PC-3 (cell line): Measurements from ENCODE around the gene SH3D19. TPM values are rescaled to one million over a fixed set of nuclear protein-coding genes. Genes with fewer than 3 reads are reported as not detected.

ENCODE experiments used
- ATAC-seq: fragments of 200-7000 bp; cut with Tn5 transposase; 2 replicates; pipeline ENCODE4 v1.9.1; 2020; ENCODE audit warnings: mild to moderate bottlenecking, moderate library complexity
- BruUV-seq: library from RNA; stranded (reverse); fragments of 400-500 nt; replicated peaks from 2 replicates; lab custom pipeline; 2021; lab: Mats Ljungman, UMichigan
- CTCF ChIA-PET: fragments of 300-600 bp; sonication (Branson Sonifier 250); formaldehyde crosslinking; loops from one replicate; lab custom pipeline; 2022; ENCODE audit warnings: antibody characterized with exemption; lab: Charles Lee
- POLR2A ChIA-PET: fragments of 300-600 bp; sonication (Branson Sonifier 250); formaldehyde crosslinking; loops from one replicate; lab custom pipeline; 2022; ENCODE audit warnings: antibody characterized with exemption; ENCODE audit not compliant: unreplicated experiment; lab: Charles Lee
- DNase-seq: peaks from one replicate; pipeline ENCODE4 v3.0.0-alpha.2; 2015
- H2AFZ ChIP-seq: fragments of 300-600 bp; sonication (generic); 2 replicates; pipeline ENCODE4 v1.6.0; 2016; ENCODE audit warnings: antibody characterized with exemption, low read length
- H3F3A ChIP-seq: fragments of 300-600 bp; sonication (generic); one replicate; pipeline ENCODE4 v1.6.0; 2017; ENCODE audit warnings: antibody characterized with exemption, low read length, control low read depth, mild to moderate bottlenecking; ENCODE audit not compliant: unreplicated experiment
- H3K27ac ChIP-seq: fragments of 300-600 bp; sonication (generic); 2 replicates; pipeline ENCODE4 v1.5.1; 2016; ENCODE audit warnings: mild to moderate bottlenecking, low read length
- H3K27me3 ChIP-seq: fragments of 300-600 bp; sonication (generic); 2 replicates; pipeline ENCODE4 v1.6.1; 2016; ENCODE audit warnings: low read length, mixed read lengths
- H3K36me3 ChIP-seq: fragments of 300-600 bp; sonication (generic); 2 replicates; pipeline ENCODE4 v1.6.1; 2016; ENCODE audit warnings: low read depth, mixed run types, low read length, mixed read lengths
- H3K4me1 ChIP-seq: fragments of 300-600 bp; sonication (generic); 2 replicates; pipeline ENCODE4 v1.5.1; 2016; ENCODE audit warnings: low read length; ENCODE audit not compliant: insufficient read depth
- H3K4me2 ChIP-seq: fragments of 300-600 bp; sonication (generic); 2 replicates; pipeline ENCODE4 v1.6.0; 2016; ENCODE audit warnings: low read length
- H3K4me3 ChIP-seq: fragments of 300-600 bp; sonication (generic); 2 replicates; pipeline ENCODE4 v1.5.1; 2016; ENCODE audit warnings: mild to moderate bottlenecking, low read length, mixed read lengths
- H3K79me2 ChIP-seq: fragments of 300-600 bp; sonication (generic); 2 replicates; pipeline ENCODE4 v1.6.1; 2017; ENCODE audit warnings: low read length, mixed read lengths
- H3K9ac ChIP-seq: fragments of 300-600 bp; sonication (generic); 2 replicates; pipeline ENCODE4 v1.6.0; 2016; ENCODE audit warnings: mild to moderate bottlenecking, low read length
- H3K9me2 ChIP-seq: fragments of 300-600 bp; sonication (generic); replicated peaks from 2 replicates; pipeline ENCODE4 v1.6.1; 2016; ENCODE audit warnings: mixed run types, low read length, mixed read lengths
- H3K9me3 ChIP-seq: fragments of 300-600 bp; sonication (generic); 2 replicates; pipeline ENCODE4 v1.6.1; 2016; ENCODE audit warnings: low read length, mixed read lengths
- H4K20me1 ChIP-seq: fragments of 300-600 bp; sonication (generic); 2 replicates; pipeline ENCODE4 v1.6.1; 2016; ENCODE audit warnings: low read length, mixed read lengths
- CTCF ChIP-seq: fragments of 300-600 bp; sonication (generic); conservative IDR thresholded peaks from 2 replicates; pipeline ENCODE4 v1.5.1; 2017; ENCODE audit warnings: antibody characterized with exemption, low read depth, mild to moderate bottlenecking, low read length
- EZH2 ChIP-seq: fragments of 300-600 bp; sonication (generic); IDR thresholded peaks from one replicate; pipeline ENCODE4 v1.6.1; 2017; ENCODE audit warnings: antibody characterized with exemption, mild to moderate bottlenecking, low read length; ENCODE audit not compliant: unreplicated experiment
- EZH2phosphoT487 ChIP-seq: fragments of 300-600 bp; sonication (generic); IDR thresholded peaks from 2 replicates; pipeline ENCODE4 v1.6.1; 2018; ENCODE audit warnings: mild to moderate bottlenecking, antibody characterized with exemption, low read length, borderline replicate concordance
- intact Hi-C: fragments of 100-400 bp; cut with micrococcal nuclease; formaldehyde crosslinking; loops from 2 replicates; pipeline ENCODE4 v1.9.0; 2023
- total RNA-seq: library from RNA; depleted of rRNA; stranded (reverse); fragments of >200 nt; gene quantifications from 2 replicates; pipeline ENCODE4 v1.2.3, GENCODE V29; 2014

Gene SH3D19
- total RNA-seq, 1 experiment from 2014 or later = 30.1 TPM

- peak overlapping the region; percentile 41; the same call in 1 of the 2 replicates for H3K27ac ChIP-seq
- ATAC-seq (no peak), DNase-seq (no peak)
- CTCF ChIA-PET = no interaction called here
- no peak for TF ChIP-seq CTCF
- TF ChIP-seq EZH2phosphoT487 = no peak
- TF ChIP-seq EZH2 = no peak
- intact Hi-C loops = loop anchor here (2.0 kb wide), 1 partner anchor 84 kb away; the partner anchor contains the start of gene LRBA
- no peaks in the 10 kb centered on the region for H3K9me3 ChIP-seq
- H3K4me2 ChIP-seq = peak overlapping the region; percentile 82
- peaks cover 16% of the 10 kb centered on the region for H3K4me1 ChIP-seq
- peak overlapping the region; percentile 31; the same call in 1 of the 2 replicates for H3K4me3 ChIP-seq
- H3K9me2 ChIP-seq = no peaks in the 10 kb centered on the region
- H2AFZ ChIP-seq = peak overlapping the region; percentile 79
- H3K27me3 ChIP-seq = no peaks in the 10 kb centered on the region
- peaks cover 36% of the 10 kb centered on the region for H3K79me2 ChIP-seq
- POLR2A ChIA-PET = interaction anchor here (0.5 to 0.6 kb wide), 2 partner anchors 75 to 588 kb away, joined by 5 to 20 read pairs; no protein-coding TSS in a partner anchor
- H3K36me3 ChIP-seq = peaks cover 32% of the 10 kb centered on the region
- H3F3A ChIP-seq = no peaks in the 10 kb centered on the region
- peaks cover 28% of the 10 kb centered on the region for H4K20me1 ChIP-seq
- TSS peak; percentile 57 for BruUV-seq
- peak overlapping the region; percentile 28 for H3K9ac ChIP-seq
Measured at GRCh38 chr4:151098979-151099228, 226.5 kb downstream of the SH3D19 start.

GRCh38 chr4:151097759-151098158, 227.6 kb downstream of the SH3D19 start:
- Histone ChIP-seq H3K4me3 (no peak overlapping the region), H3K79me2 (peaks cover 34% of the 10 kb centered on the region), H3K9me3 (no peaks in the 10 kb centered on the region), H3K27ac (no peak overlapping the region), H3F3A (no peaks in the 10 kb centered on the region), H2AFZ (no peak overlapping the region), H3K4me2 (no peak overlapping the region), H3K9me2 (no peaks in the 10 kb centered on the region), H3K27me3 (no peaks in the 10 kb centered on the region), H4K20me1 (peaks cover 27% of the 10 kb centered on the region), H3K36me3 (peaks cover 21% of the 10 kb centered on the region), H3K4me1 (peaks cover 16% of the 10 kb centered on the region), H3K9ac (no peak overlapping the region)
- ATAC-seq (no peak), DNase-seq (no peak)
- intact Hi-C loops = loop anchor here (2.0 kb wide), 1 partner anchor 83 kb away; the partner anchor contains the start of gene LRBA
- POLR2A ChIA-PET = no interaction called here
- TF ChIP-seq EZH2 = no peak
- CTCF ChIA-PET = no interaction called here
- no TSS peak for BruUV-seq

DNA sequence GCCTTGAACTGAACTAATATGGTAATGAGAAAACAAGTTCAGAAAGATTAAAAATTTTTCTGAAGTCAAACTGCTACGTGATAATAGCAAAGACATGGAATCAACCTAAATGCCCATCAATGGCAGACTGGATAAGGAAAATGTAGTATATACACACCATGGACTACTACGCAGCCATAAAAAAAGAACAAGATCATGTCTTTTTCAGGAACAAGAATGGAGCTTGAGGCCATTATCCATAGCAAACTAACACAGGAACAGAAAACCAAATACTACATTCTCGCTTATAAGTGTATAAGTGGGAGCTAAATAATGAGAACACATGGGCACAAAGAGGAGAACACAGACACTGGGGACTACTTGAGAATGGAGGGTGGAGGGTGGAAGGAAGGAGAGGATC, 230.3 kb downstream of the SH3D19 start:
- Histone ChIP-seq H3K27ac (no peak overlapping the region), H3K27me3 (no peaks in the 10 kb centered on the region), H3K9me3 (no peaks in the 10 kb centered on the region), H3K36me3 (no peaks in the 10 kb centered on the region), H3F3A (no peaks in the 10 kb centered on the region), H3K9me2 (no peaks in the 10 kb centered on the region), H2AFZ (no peak overlapping the region), H4K20me1 (peaks cover 4% of the 10 kb centered on the region; the same call in 1 of the 2 replicates), H3K9ac (no peak overlapping the region), H3K4me2 (no peak overlapping the region), H3K4me3 (no peak overlapping the region), H3K4me1 (peaks cover 5% of the 10 kb centered on the region), H3K79me2 (peaks cover 8% of the 10 kb centered on the region)
- ChIA-PET CTCF (interaction anchor here (0.6 kb wide), 1 partner anchor 511 kb away, joined by 5 read pairs; no protein-coding TSS in a partner anchor), POLR2A (no interaction called here)
- ATAC-seq = no peak
- no peak for DNase-seq
- no TSS peak for BruUV-seq
- no peak for TF ChIP-seq EZH2phosphoT487
- intact Hi-C loops = no loop called here

GRCh38 chr4:151094290-151094751, 231.1 kb downstream of the SH3D19 start:
- intact Hi-C loops = no loop called here
- POLR2A ChIA-PET = no interaction called here
- DNase-seq = no peak

More at GRCh38 chr4:151094290-151094751, 231.1 kb downstream of the SH3D19 start:
- H3K9me2 ChIP-seq = no peaks in the 10 kb centered on the region
- no peaks in the 10 kb centered on the region for H3K36me3 ChIP-seq
- no peaks in the 10 kb centered on the region for H3K79me2 ChIP-seq
- no peaks in the 10 kb centered on the region for H3F3A ChIP-seq
- ATAC-seq = no peak
- BruUV-seq = no TSS peak
- H4K20me1 ChIP-seq = no peaks in the 10 kb centered on the region
- TF ChIP-seq CTCF = no peak
- no peak for TF ChIP-seq EZH2phosphoT487
- TF ChIP-seq EZH2 = no peak
- no peak overlapping the region for H2AFZ ChIP-seq
- no peak overlapping the region for H3K27ac ChIP-seq
- H3K9me3 ChIP-seq = no peaks in the 10 kb centered on the region
- H3K27me3 ChIP-seq = no peaks in the 10 kb centered on the region
- no peak overlapping the region for H3K4me3 ChIP-seq
- H3K9ac ChIP-seq = no peak overlapping the region
- no peak overlapping the region for H3K4me2 ChIP-seq
- peaks cover 5% of the 10 kb centered on the region for H3K4me1 ChIP-seq
- CTCF ChIA-PET = interaction anchor here (0.6 kb wide), 1 partner anchor 512 kb away, joined by 5 read pairs; no protein-coding TSS in a partner anchor
